Lower leg skin (tissue), 4 donors: ENCODE results near the gene PGF. TPM values are rescaled to one million over a fixed set of nuclear protein-coding genes. Genes with fewer than 3 reads are reported as not detected.

ENCODE experiments used
- DNase-seq, 2 donors: peaks; one replicate each; pipeline ENCODE4 v3.0.0-alpha.2; 2019; ENCODE audit warnings: low spot score in 2 of 2
- H3K4me3 ChIP-seq: fragments of 200-600 bp; sonication (generic); 2 replicates; pipeline ENCODE4 v1.5.1; 2017; ENCODE audit warnings: mild to moderate bottlenecking, low read depth; ENCODE audit not compliant: poor library complexity, severe bottlenecking
- POLR2A ChIP-seq, 2 donors: fragments of 450-650 bp; IDR thresholded peaks; one replicate each; pipeline ENCODE4 v1.6.1; 2016 to 2017; ENCODE audit warnings: antibody characterized with exemption in 2 of 2, mild to moderate bottlenecking in 1 of 2, moderate library complexity in 1 of 2
- WGBS, 2 donors: methylation state at CpG; one replicate each; pipeline ENCODE4 v1.1.5; 2018; 5-methylcytosine and 5-hydroxymethylcytosine counted together
- intact Hi-C: fragments of 100-400 bp; cut with DNase I; formaldehyde crosslinking; loops from one replicate; pipeline ENCODE4 v1.15.0; 2023; ENCODE audit warnings: low total_unique reads
- total RNA-seq, 4 donors: library from RNA; depleted of rRNA; stranded (reverse); fragments of >200 nt; gene quantifications; one replicate each; pipeline ENCODE4 v1.1.0, GENCODE V29; 2016
- TF ChIP-seq, protein P1 (sequence below), 3 donors: fragments of 450-650 bp; IDR thresholded peaks; one replicate each; pipeline ENCODE4 v1.5.1; 2016; ENCODE audit warnings: antibody characterized with exemption in 3 of 3, mild to moderate bottlenecking in 3 of 3, moderate library complexity in 2 of 3

The PGF gene
- total RNA-seq, 4 donors from 2014 or later: 9.8 to 22.3 (median 14.0) TPM

DNA sequence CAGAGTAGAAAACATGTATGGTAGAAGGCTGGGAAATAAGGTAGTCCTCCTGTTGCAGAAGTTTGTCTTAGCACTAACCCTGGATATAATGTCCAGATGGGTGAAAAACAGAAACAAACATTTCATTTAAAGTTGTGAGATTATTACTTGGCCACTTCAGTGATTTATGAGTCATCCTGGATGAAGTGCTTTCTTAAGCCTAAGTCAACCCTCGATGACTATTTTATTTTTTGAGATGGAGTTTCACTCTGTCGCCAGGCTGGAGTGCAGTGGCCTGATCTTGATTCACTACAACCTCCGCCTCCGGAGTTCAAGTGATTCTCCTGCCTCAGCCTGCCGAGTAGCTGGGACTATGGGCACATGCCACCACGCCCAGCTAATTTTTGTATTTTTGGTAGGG is 63.5 kb downstream of the PGF start:
- no peak overlapping the region for H3K4me3 ChIP-seq
- TF ChIP-seq POLR2A (IDR thresholded peaks at IDR 0.05): no peak
- TF ChIP-seq, protein P1, sequence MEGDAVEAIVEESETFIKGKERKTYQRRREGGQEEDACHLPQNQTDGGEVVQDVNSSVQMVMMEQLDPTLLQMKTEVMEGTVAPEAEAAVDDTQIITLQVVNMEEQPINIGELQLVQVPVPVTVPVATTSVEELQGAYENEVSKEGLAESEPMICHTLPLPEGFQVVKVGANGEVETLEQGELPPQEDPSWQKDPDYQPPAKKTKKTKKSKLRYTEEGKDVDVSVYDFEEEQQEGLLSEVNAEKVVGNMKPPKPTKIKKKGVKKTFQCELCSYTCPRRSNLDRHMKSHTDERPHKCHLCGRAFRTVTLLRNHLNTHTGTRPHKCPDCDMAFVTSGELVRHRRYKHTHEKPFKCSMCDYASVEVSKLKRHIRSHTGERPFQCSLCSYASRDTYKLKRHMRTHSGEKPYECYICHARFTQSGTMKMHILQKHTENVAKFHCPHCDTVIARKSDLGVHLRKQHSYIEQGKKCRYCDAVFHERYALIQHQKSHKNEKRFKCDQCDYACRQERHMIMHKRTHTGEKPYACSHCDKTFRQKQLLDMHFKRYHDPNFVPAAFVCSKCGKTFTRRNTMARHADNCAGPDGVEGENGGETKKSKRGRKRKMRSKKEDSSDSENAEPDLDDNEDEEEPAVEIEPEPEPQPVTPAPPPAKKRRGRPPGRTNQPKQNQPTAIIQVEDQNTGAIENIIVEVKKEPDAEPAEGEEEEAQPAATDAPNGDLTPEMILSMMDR (IDR thresholded peaks at IDR 0.05): no peak
- 74 to 87% methylated on average over 6 of the region's 6 CpGs for WGBS, 2 donors
- intact Hi-C loops: no loop called here
- no peak for DNase-seq

Other genes starting within 250 kb of the PGF start
- gene AREL1, start 242.5 kb downstream of the PGF start, total RNA-seq: 10 to 100 TPM; 12.4 to 26.5 (median 21.6) TPM
- gene FCF1, start 242.5 kb downstream of the PGF start, total RNA-seq: 10 to 100 TPM; 14.3 to 20.7 (median 17.8) TPM
- gene YLPM1, start 192.3 kb downstream of the PGF start, total RNA-seq: 10 to 100 TPM; 35.0 to 42.7 (median 37.5) TPM
- under 1 TPM in 2 of 4 donors, not detected in 2; 0.10 to 0.42 TPM for gene PROX2, start 79.5 kb downstream of the PGF start, total RNA-seq
- 100 to 1,000 TPM in 1 of 4 donors, 10 to 100 TPM in 3; 65.0 to 126 (median 73.8) TPM for gene DLST, start 73.7 kb downstream of the PGF start, total RNA-seq
- 1 to 10 TPM in 2 of 4 donors, under 1 TPM in 2; 0.38 to 3.7 (median 2.1) TPM for gene RPS6KL1, start 32.3 kb downstream of the PGF start, total RNA-seq
- 10 to 100 TPM; 37.0 to 45.6 (median 37.9) TPM for gene EIF2B2, start 47.3 kb upstream of the PGF start, total RNA-seq
- gene MLH3, start 95.9 kb upstream of the PGF start, total RNA-seq: 10 to 100 TPM; 16.9 to 20.9 (median 19.5) TPM
- gene ACYP1, start 108.4 kb upstream of the PGF start, total RNA-seq: 10 to 100 TPM; 12.7 to 23.8 (median 20.3) TPM
- gene ZC2HC1C, start 114.0 kb upstream of the PGF start, total RNA-seq: 1 to 10 TPM in 3 of 4 donors, under 1 TPM in 1; 0.76 to 8.7 (median 3.8) TPM
- gene NEK9, start 171.5 kb upstream of the PGF start, total RNA-seq: 10 to 100 TPM; 28.7 to 73.9 (median 59.4) TPM
- gene TMED10, start 221.0 kb upstream of the PGF start, total RNA-seq: 100 to 1,000 TPM; 144 to 208 (median 184) TPM